HFF-Myc (cell line): ENCODE measurements around the gene ZNF500.

Experiments used
- DNase-seq: peaks from one replicate; pipeline ENCODE4 v3.0.0-alpha.2; 2011; ENCODE audit warnings: low read depth; ENCODE audit errors: extremely low read depth
- H3K4me3 ChIP-seq: replicated peaks from 2 replicates; pipeline ENCODE4 v1.5.1; 2011; ENCODE audit warnings: low read depth, mild to moderate bottlenecking, control low read depth, low read length
- TF ChIP-seq, protein P1 (sequence below): IDR thresholded peaks from 2 replicates; pipeline ENCODE4 v1.5.1; 2012; ENCODE audit warnings: mild to moderate bottlenecking, low read depth, low read length, control low read depth; ENCODE audit errors: missing control alignments

ZNF500 gene

GRCh38 chr16:4699046-4699556 lies 67.9 kb downstream of the ZNF500 start:
- no peak overlapping the region for H3K4me3 ChIP-seq
- no peak for DNase-seq
- TF ChIP-seq, protein P1, sequence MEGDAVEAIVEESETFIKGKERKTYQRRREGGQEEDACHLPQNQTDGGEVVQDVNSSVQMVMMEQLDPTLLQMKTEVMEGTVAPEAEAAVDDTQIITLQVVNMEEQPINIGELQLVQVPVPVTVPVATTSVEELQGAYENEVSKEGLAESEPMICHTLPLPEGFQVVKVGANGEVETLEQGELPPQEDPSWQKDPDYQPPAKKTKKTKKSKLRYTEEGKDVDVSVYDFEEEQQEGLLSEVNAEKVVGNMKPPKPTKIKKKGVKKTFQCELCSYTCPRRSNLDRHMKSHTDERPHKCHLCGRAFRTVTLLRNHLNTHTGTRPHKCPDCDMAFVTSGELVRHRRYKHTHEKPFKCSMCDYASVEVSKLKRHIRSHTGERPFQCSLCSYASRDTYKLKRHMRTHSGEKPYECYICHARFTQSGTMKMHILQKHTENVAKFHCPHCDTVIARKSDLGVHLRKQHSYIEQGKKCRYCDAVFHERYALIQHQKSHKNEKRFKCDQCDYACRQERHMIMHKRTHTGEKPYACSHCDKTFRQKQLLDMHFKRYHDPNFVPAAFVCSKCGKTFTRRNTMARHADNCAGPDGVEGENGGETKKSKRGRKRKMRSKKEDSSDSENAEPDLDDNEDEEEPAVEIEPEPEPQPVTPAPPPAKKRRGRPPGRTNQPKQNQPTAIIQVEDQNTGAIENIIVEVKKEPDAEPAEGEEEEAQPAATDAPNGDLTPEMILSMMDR: no peak

DNA sequence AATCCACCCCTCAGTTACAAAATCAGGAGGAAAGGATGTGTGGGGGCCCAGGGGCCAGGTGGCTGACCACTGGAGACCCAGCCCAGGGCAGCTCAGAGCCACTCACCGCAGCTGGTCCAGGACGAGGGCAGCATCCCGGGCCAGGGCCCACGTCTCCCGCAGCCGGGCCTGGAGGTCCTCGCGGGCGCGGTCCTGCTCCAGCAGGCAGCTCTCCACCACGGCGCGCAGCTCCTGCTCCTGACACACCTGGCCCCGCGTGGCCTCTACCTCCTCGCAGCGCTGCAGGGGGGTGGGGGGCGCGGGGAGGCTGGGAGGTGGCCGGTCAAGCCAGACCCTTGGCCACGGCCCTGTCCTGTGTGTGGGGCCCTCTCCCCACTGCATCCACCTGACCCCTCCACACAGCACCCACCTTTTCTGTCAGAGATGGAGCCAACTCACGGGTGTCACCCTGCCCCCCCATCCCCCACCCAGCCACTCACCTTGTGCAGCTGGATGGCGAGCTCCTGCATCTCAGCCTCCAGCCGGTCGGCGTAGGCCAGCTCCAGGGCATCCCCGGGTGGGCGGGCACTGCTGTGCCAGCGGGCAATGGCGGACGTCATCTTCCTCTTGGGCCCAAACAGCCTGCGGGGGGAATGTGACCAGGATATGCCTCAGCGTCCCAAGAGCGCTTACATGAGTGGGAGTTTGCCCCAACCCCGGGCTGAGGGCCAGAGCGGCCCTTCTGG lies 68.5 kb downstream of the ZNF500 start:
- no peak for DNase-seq
- H3K4me3 ChIP-seq: no peak overlapping the region
- TF ChIP-seq, protein P1: no peak
